Endothelial cell of umbilical vein (primary cell): ENCODE measurements around the gene KANK4. TPM values are rescaled to one million over a fixed set of nuclear protein-coding genes. Genes with fewer than 3 reads are reported as not detected.

Source experiments
- BruUV-seq: library from RNA; stranded (reverse); fragments of 400-500 nt; replicated peaks from 2 replicates; lab custom pipeline; 2021; lab: Mats Ljungman, UMichigan
- CTCF ChIA-PET: fragments of 300-600, 350-600 bp; sonication (Branson Sonifier 250); formaldehyde crosslinking; loops from one replicate; lab custom pipeline; 2021; ENCODE audit warnings: antibody characterized with exemption, inconsistent platforms; lab: Charles Lee
- POLR2A ChIA-PET: fragments of 300-600, 350-600 bp; sonication (Branson Sonifier 250); formaldehyde crosslinking; loops from one replicate; lab custom pipeline; 2021; ENCODE audit warnings: antibody characterized with exemption, inconsistent platforms; lab: Charles Lee
- DNase-seq: peaks from one replicate; pipeline ENCODE4 v3.0.0-alpha.2; 2011; ENCODE audit warnings: low read depth, low spot score
- FAIRE-seq: peaks from 2 replicates; lab custom pipeline; 2011; peaks lifted over from hg19 to GRCh38; lab: Jason Lieb, UNC
- H2AFZ ChIP-seq: 2 replicates; pipeline ENCODE4 v1.6.0; 2012; ENCODE audit warnings: low read depth, low read length, control low read depth, inconsistent platforms
- H3K27ac ChIP-seq: 2 replicates; pipeline ENCODE4 v1.5.1; 2011; ENCODE audit warnings: low read depth, mild to moderate bottlenecking, control low read depth, low read length, moderate library complexity; ENCODE audit not compliant: insufficient read depth
- H3K27me3 ChIP-seq, 2 experiments: 2 replicates each; pipeline versions ENCODE4 v1.6.0 to v1.6.1; 2011; ENCODE audit warnings: low read length in 2 of 2, mixed read lengths in 1 of 2; ENCODE audit not compliant: control insufficient read depth in 2 of 2, insufficient read depth in 2 of 2
- H3K36me3 ChIP-seq, 2 experiments: 2 replicates in 1 of 2; 3 replicates in 1 of 2; pipeline ENCODE4 v1.5.1; 2011; ENCODE audit warnings: low read length in 2 of 2, mild to moderate bottlenecking in 1 of 2, moderate library complexity in 1 of 2; ENCODE audit not compliant: control insufficient read depth in 2 of 2, insufficient read depth in 2 of 2; ENCODE audit errors: extremely low read depth in 1 of 2
- H3K4me1 ChIP-seq: 3 replicates; pipeline ENCODE4 v1.5.1; 2011; ENCODE audit warnings: mild to moderate bottlenecking, low read length; ENCODE audit not compliant: control insufficient read depth, insufficient read depth; ENCODE audit errors: extremely low read depth
- H3K4me2 ChIP-seq: 2 replicates; pipeline ENCODE4 v1.6.1; 2011; ENCODE audit warnings: low read length, control low read depth, mixed read lengths; ENCODE audit not compliant: insufficient read depth
- H3K4me3 ChIP-seq, 3 experiments: fragments of 200-600 bp in 1 of 3; sonication (generic), shearing (Covaris generic) in 1 of 3; replicated peaks in 1 of 3; 2 replicates each; pipeline ENCODE4 v1.5.1; 2011 to 2016; ENCODE audit warnings: control low read depth in 3 of 3, low read length in 3 of 3, mild to moderate bottlenecking in 2 of 3, inconsistent platforms in 1 of 3, low read depth in 1 of 3, moderate library complexity in 1 of 3; ENCODE audit not compliant: insufficient read depth in 1 of 3
- H3K79me2 ChIP-seq: 2 replicates; pipeline ENCODE4 v1.6.0; 2012; ENCODE audit warnings: low read length, inconsistent platforms; ENCODE audit not compliant: control insufficient read depth, insufficient read depth
- H3K9ac ChIP-seq: replicated peaks from 2 replicates; pipeline ENCODE3; 2011; ENCODE audit warnings: low read length, control low read depth; ENCODE audit not compliant: insufficient read depth; ENCODE audit errors: extremely low read depth
- H3K9me1 ChIP-seq: replicated peaks from 3 replicates; pipeline ENCODE4 v1.6.0; 2011; ENCODE audit warnings: mild to moderate bottlenecking, low read length; ENCODE audit not compliant: control insufficient read depth, insufficient read depth; ENCODE audit errors: extremely low read depth
- H3K9me3 ChIP-seq: replicated peaks from 2 replicates; pipeline ENCODE4 v1.5.1; 2012; ENCODE audit warnings: low read length, inconsistent platforms; ENCODE audit not compliant: control insufficient read depth, insufficient read depth
- H4K20me1 ChIP-seq: replicated peaks from 2 replicates; pipeline ENCODE3; 2011; ENCODE audit warnings: mild to moderate bottlenecking, low read length; ENCODE audit not compliant: control insufficient read depth, insufficient read depth; ENCODE audit errors: extremely low read depth
- EZH2 ChIP-seq: IDR thresholded peaks from 2 replicates; pipeline ENCODE4 v1.6.1; 2012; ENCODE audit warnings: borderline replicate concordance, low read depth, mild to moderate bottlenecking, moderate library complexity, low read length, inconsistent platforms; ENCODE audit not compliant: severe bottlenecking
- FOS ChIP-seq: IDR thresholded peaks from 2 replicates; pipeline ENCODE4 v1.6.1; 2011; ENCODE audit warnings: mild to moderate bottlenecking, low read length, moderate library complexity, borderline replicate concordance; ENCODE audit not compliant: insufficient read depth
- GATA2 ChIP-seq: IDR thresholded peaks from 2 replicates; pipeline ENCODE4 v1.7.0; 2011; ENCODE audit warnings: low read depth, mild to moderate bottlenecking, moderate library complexity, mixed read lengths, low read length; ENCODE audit not compliant: insufficient read length, insufficient read depth
- JUN ChIP-seq: IDR thresholded peaks from 2 replicates; pipeline ENCODE4 v1.6.1; 2011; ENCODE audit warnings: borderline replicate concordance, low read depth; ENCODE audit not compliant: insufficient read length, insufficient read depth
- MYC ChIP-seq: IDR thresholded peaks from one replicate; pipeline ENCODE4 v1.6.1; 2011; ENCODE audit warnings: mild to moderate bottlenecking, low read depth, low read length
- POLR2A ChIP-seq: IDR thresholded peaks from 2 replicates; pipeline ENCODE4 v1.6.1; 2012; ENCODE audit warnings: low read depth, mild to moderate bottlenecking, control low read depth, low read length
- POLR2AphosphoS5 ChIP-seq: IDR thresholded peaks from 2 replicates; pipeline ENCODE4 v1.6.1; 2012; ENCODE audit warnings: low read depth, mild to moderate bottlenecking, control low read depth, low read length, moderate library complexity; ENCODE audit not compliant: insufficient read depth
- dilution Hi-C: fragments of 300-500 bp; cut with MboI; formaldehyde crosslinking; loops from one replicate; pipeline ENCODE4 v1.15.0; 2019; ENCODE audit warnings: low sequenced_read_pairs; ENCODE audit not compliant: extremely low pct_ligation_motif_present
- intact Hi-C: fragments of 100-400 bp; cut with micrococcal nuclease; formaldehyde crosslinking; loops from one replicate; pipeline ENCODE4 v1.10.0; 2022
- polyA plus RNA-seq, 4 experiments: library from polyadenylated mRNA; depleted of rRNA in 3 of 4; stranded (reverse) in 3 of 4; unstranded in 1 of 4; fragments of >200 nt; gene quantifications; 2 replicates each; pipeline versions ENCODE4 v1.2.1 to v1.2.3, GENCODE V29; 2011 to 2012; ENCODE audit warnings: missing spikeins in 1 of 4
- total RNA-seq: library from RNA; stranded (reverse); gene quantifications from 2 replicates; pipeline ENCODE4 v1.2.3, GENCODE V29; 2021
- TF ChIP-seq, protein P1 (sequence below): IDR thresholded peaks from 2 replicates; pipeline ENCODE4 v1.6.1; 2011; ENCODE audit not compliant: insufficient read depth, insufficient read length
- TF ChIP-seq, protein P2 (sequence below), 2 donors: IDR thresholded peaks; 1 replicate in 1 of 2; 2 replicates in 1 of 2; pipeline ENCODE4 v1.5.1; 2011; ENCODE audit warnings: low read length in 2 of 2, mild to moderate bottlenecking in 2 of 2, moderate library complexity in 2 of 2, control low read depth in 1 of 2, inconsistent platforms in 1 of 2, low read depth in 1 of 2; ENCODE audit not compliant: insufficient read depth in 1 of 2; ENCODE audit errors: extremely low read depth in 1 of 2

The KANK4 gene
- total and polyA plus RNA-seq, 2 donors (not counting 3 experiments of a cell fraction or from before 2014, with no cell fraction given), result not detected

DNA sequence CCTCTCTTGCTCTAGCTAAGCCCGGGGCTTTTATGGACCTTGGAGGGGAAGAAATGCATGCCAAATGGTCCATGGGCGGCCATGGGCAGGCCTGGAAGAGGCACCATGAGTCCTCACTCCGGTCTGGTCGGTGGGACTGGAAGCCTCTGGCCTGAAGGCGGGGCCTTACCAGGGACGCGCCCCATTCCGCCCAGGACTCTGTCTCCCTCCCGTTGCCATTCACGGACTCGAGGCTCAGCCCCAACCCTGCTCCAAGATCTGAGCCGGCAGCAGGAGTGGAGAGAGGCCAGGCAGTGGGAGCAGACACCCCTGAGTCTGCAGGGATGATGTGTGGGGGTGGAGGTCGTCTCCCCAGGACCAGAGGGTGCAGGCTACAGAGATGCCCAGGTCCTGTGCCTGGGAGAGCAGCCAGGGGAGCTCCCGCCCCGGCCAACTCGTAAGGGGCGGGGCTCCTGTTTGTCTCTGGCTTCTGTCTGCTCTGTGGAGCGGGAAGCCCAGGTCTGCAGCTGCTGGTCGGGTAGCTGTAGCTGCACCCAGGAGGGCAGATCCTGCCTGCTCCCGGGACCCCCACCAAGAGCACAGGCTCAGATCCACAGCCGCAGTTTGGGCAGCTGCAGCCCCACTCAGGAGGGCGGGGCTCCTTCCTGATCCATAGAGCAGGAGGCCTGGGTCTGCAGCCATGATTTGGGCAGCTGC, 8.3 kb upstream of the KANK4 start:
- H3K4me3 ChIP-seq, result no peak overlapping the region
- H3K79me2 ChIP-seq, result no peaks in the 10 kb centered on the region
- H3K9ac ChIP-seq, result no peak overlapping the region
- no peaks in the 10 kb centered on the region for H3K36me3 ChIP-seq
- ChIA-PET POLR2A (no interaction called here), CTCF (no interaction called here)
- no TSS peak for BruUV-seq
- dilution Hi-C loops, result no loop called here
- intact Hi-C loops, result no loop called here
- no peaks in the 10 kb centered on the region for H3K4me1 ChIP-seq
- H3K9me1 ChIP-seq, result no peaks in the 10 kb centered on the region
- H3K9me3 ChIP-seq, result no peaks in the 10 kb centered on the region
- no peak overlapping the region for H3K4me2 ChIP-seq
- no peaks in the 10 kb centered on the region for H4K20me1 ChIP-seq
- H2AFZ ChIP-seq, result no peak overlapping the region
- H3K27me3 ChIP-seq, result no peaks in the 10 kb centered on the region
- no peak for FAIRE-seq
- no peak overlapping the region for H3K27ac ChIP-seq
- DNase-seq, result no peak
- TF ChIP-seq JUN, result no peak
- no peak for TF ChIP-seq FOS
- no peak for TF ChIP-seq EZH2
- TF ChIP-seq, protein P1, sequence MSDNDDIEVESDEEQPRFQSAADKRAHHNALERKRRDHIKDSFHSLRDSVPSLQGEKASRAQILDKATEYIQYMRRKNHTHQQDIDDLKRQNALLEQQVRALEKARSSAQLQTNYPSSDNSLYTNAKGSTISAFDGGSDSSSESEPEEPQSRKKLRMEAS, result no peak
- no peak for TF ChIP-seq POLR2AphosphoS5
- TF ChIP-seq MYC, result no peak
- no peak for TF ChIP-seq POLR2A
- TF ChIP-seq, protein P2, sequence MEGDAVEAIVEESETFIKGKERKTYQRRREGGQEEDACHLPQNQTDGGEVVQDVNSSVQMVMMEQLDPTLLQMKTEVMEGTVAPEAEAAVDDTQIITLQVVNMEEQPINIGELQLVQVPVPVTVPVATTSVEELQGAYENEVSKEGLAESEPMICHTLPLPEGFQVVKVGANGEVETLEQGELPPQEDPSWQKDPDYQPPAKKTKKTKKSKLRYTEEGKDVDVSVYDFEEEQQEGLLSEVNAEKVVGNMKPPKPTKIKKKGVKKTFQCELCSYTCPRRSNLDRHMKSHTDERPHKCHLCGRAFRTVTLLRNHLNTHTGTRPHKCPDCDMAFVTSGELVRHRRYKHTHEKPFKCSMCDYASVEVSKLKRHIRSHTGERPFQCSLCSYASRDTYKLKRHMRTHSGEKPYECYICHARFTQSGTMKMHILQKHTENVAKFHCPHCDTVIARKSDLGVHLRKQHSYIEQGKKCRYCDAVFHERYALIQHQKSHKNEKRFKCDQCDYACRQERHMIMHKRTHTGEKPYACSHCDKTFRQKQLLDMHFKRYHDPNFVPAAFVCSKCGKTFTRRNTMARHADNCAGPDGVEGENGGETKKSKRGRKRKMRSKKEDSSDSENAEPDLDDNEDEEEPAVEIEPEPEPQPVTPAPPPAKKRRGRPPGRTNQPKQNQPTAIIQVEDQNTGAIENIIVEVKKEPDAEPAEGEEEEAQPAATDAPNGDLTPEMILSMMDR (IDR thresholded peaks at IDR 0.05; ENCODE audit: extremely low read depth in 1 of 2, insufficient read depth in 1 of 2, low read depth in 1 of 2, low read length in 2 of 2), result no peak
- TF ChIP-seq GATA2, result no peak
